PC-3 (cell line): ENCODE measurements around the gene PPP3R1.

Source experiments
- EZH2 ChIP-seq: fragments of 300-600 bp; sonication (generic); IDR thresholded peaks from one replicate; pipeline ENCODE4 v1.6.1; 2017; ENCODE audit warnings: antibody characterized with exemption, mild to moderate bottlenecking, low read length; ENCODE audit not compliant: unreplicated experiment
- TF ChIP-seq, protein P1 (sequence below): fragments of 300-600 bp; sonication (generic); conservative IDR thresholded peaks from 2 replicates; pipeline ENCODE4 v1.5.1; 2017; ENCODE audit warnings: antibody characterized with exemption, low read depth, mild to moderate bottlenecking, low read length

DNA sequence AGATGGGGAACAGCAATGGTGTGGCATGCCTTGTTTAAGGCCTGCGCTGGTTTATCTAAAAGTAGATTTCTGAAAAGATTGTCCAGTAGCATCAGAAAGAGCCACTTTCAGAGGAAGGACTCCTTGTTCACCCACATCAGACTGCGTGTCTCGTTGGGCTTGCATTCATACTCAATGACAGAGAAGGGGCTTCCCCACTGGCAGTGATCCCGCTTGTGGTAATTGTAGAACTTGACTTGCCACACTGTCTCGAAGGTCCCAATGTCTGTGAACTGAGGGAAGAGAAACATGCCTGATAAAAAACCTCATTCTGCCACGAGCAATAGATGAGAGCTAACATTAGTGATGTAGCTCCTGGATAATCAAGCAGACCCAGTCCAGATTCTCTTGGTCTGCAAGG lies 41.4 kb upstream of the PPP3R1 start:
- TF ChIP-seq, protein P1, sequence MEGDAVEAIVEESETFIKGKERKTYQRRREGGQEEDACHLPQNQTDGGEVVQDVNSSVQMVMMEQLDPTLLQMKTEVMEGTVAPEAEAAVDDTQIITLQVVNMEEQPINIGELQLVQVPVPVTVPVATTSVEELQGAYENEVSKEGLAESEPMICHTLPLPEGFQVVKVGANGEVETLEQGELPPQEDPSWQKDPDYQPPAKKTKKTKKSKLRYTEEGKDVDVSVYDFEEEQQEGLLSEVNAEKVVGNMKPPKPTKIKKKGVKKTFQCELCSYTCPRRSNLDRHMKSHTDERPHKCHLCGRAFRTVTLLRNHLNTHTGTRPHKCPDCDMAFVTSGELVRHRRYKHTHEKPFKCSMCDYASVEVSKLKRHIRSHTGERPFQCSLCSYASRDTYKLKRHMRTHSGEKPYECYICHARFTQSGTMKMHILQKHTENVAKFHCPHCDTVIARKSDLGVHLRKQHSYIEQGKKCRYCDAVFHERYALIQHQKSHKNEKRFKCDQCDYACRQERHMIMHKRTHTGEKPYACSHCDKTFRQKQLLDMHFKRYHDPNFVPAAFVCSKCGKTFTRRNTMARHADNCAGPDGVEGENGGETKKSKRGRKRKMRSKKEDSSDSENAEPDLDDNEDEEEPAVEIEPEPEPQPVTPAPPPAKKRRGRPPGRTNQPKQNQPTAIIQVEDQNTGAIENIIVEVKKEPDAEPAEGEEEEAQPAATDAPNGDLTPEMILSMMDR: no peak
- TF ChIP-seq EZH2: no peak
